HUES64 (cell line): ENCODE measurements around the gene PRAMEF5.
"Not testable (repeated sequence)": the region's sequence is repeated elsewhere in the genome, so short reads cannot be mapped to it uniquely, and the experiment has no call there.

ENCODE experiments used
- H3K27ac ChIP-seq: 2 replicates; pipeline ENCODE4 v1.7.0; 2013; ENCODE audit warnings: low read depth, low read length, inconsistent platforms
- H3K27me3 ChIP-seq: 2 replicates; pipeline ENCODE4 v1.6.1; 2013; ENCODE audit warnings: mild to moderate bottlenecking, low read length; ENCODE audit not compliant: insufficient read depth
- H3K36me3 ChIP-seq: 2 replicates; pipeline ENCODE4 v1.6.1; 2013; ENCODE audit warnings: mild to moderate bottlenecking, low read length; ENCODE audit not compliant: insufficient read depth
- H3K4me1 ChIP-seq: 2 replicates; pipeline ENCODE4 v1.6.1; 2013; ENCODE audit warnings: mild to moderate bottlenecking, low read length, moderate library complexity; ENCODE audit not compliant: insufficient read depth
- H3K4me3 ChIP-seq: 2 replicates; pipeline ENCODE4 v1.5.1; 2013; ENCODE audit warnings: mild to moderate bottlenecking, low read length, moderate library complexity
- H3K9ac ChIP-seq: 2 replicates; pipeline ENCODE4 v1.6.1; 2013; ENCODE audit warnings: mild to moderate bottlenecking, low read depth, low read length
- H3K9me3 ChIP-seq: 2 replicates; pipeline ENCODE4 v1.6.1; 2013; ENCODE audit warnings: low read depth, low read length; ENCODE audit not compliant: insufficient read depth
- WGBS: fragments of 150-250, 120-280 bp; methylation state at CpG from one replicate; pipeline ENCODE4 v1.1.7; 2013; ENCODE audit warnings: missing lambda C conversion rate; 5-methylcytosine and 5-hydroxymethylcytosine counted together

PRAMEF5 gene

GRCh38 chr1:13279617-13280016, 25.6 kb downstream of the PRAMEF5 start:
- H3K27me3 ChIP-seq, H3K36me3 ChIP-seq, H3K9me3 ChIP-seq, H3K27ac ChIP-seq, H3K9ac ChIP-seq, H3K4me1 ChIP-seq, H3K4me3 ChIP-seq: not testable (repeated sequence)
- WGBS, result 78% methylated on average over 2 of the region's 3 CpGs

- not testable (repeated sequence) for H3K9me3 ChIP-seq, H3K27ac ChIP-seq, H3K36me3 ChIP-seq, H3K4me3 ChIP-seq, H3K4me1 ChIP-seq, H3K27me3 ChIP-seq, H3K9ac ChIP-seq
- whole genome bisulfite sequencing, result no CpG with 5 or more reads among the region's 1 CpG
Observed at GRCh38 chr1:13285037-13285436, 31.0 kb downstream of the PRAMEF5 start, which contains the start of gene PRAMEF8. PRAMEF8 (minus strand) TSS chr1:13285137; CDS start chr1:13284091, 1,046 bp downstream.

GRCh38 chr1:13289030-13289429, 35.0 kb downstream of the PRAMEF5 start:
- not testable (repeated sequence) for H3K27ac ChIP-seq, H3K4me1 ChIP-seq, H3K4me3 ChIP-seq, H3K36me3 ChIP-seq, H3K9me3 ChIP-seq, H3K27me3 ChIP-seq, H3K9ac ChIP-seq
- no CpG with 5 or more reads among the region's 3 CpGs for WGBS

GRCh38 chr1:13297216-13297931, 43.4 kb downstream of the PRAMEF5 start:
- not testable (repeated sequence) for H3K27me3 ChIP-seq
- WGBS, result no CpG with 5 or more reads among the region's 5 CpGs

GRCh38 chr1:13298699-13299098, 44.7 kb downstream of the PRAMEF5 start:
- H3K9ac ChIP-seq, H3K27ac ChIP-seq, H3K9me3 ChIP-seq, H3K27me3 ChIP-seq, H3K36me3 ChIP-seq, H3K4me1 ChIP-seq, H3K4me3 ChIP-seq: not testable (repeated sequence)
- 97% methylated on average over 3 of the region's 27 CpGs for WGBS

More at GRCh38 chr1:13297216-13297931, 43.4 kb downstream of the PRAMEF5 start:
- H3K4me3 ChIP-seq, H3K4me1 ChIP-seq, H3K9me3 ChIP-seq, H3K36me3 ChIP-seq, H3K9ac ChIP-seq, H3K27ac ChIP-seq: not testable (repeated sequence)

GRCh38 chr1:13302197-13302596, 48.2 kb downstream of the PRAMEF5 start:
- not testable (repeated sequence) for H3K27ac ChIP-seq, H3K4me3 ChIP-seq, H3K27me3 ChIP-seq, H3K4me1 ChIP-seq, H3K9me3 ChIP-seq, H3K9ac ChIP-seq, H3K36me3 ChIP-seq

GRCh38 chr1:13303239-13303638, 49.2 kb downstream of the PRAMEF5 start, which contains the start of gene PRAMEF33:
PRAMEF33 (plus strand) TSS chr1:13303539; CDS start chr1:13305955, 2,416 bp downstream.
- not testable (repeated sequence) for H3K27me3 ChIP-seq, H3K4me3 ChIP-seq, H3K9me3 ChIP-seq, H3K9ac ChIP-seq, H3K36me3 ChIP-seq, H3K27ac ChIP-seq, H3K4me1 ChIP-seq
- WGBS, result no CpG with 5 or more reads among the region's 1 CpG
